ENCODE measurements around the gene KLHL29. TPM values are rescaled to one million over a fixed set of nuclear protein-coding genes. Genes with fewer than 3 reads are reported as not detected.
A peak's percentile ranks its signal among the peaks of the same experiment; 100 is the strongest.

The KLHL29 gene
- polyA plus RNA-seq, 1 donor from 2014 or later: 42.4 TPM

- Histone ChIP-seq H4K20me1 (ENCODE audit: insufficient read depth) (no peaks in the 10 kb centered on the region), H2AFZ (ENCODE audit: low read depth, low read length) (no peak overlapping the region), H3K4me2 (ENCODE audit: low read length) (no peak overlapping the region), H3K79me2 (replicated peaks; ENCODE audit: insufficient read depth, low read length) (no peaks in the 10 kb centered on the region), H3K27me3 (ENCODE audit: insufficient read depth, low read depth, low read length) (no peaks in the 10 kb centered on the region), H3K36me3 (ENCODE audit: insufficient read depth, low read length) (peaks cover 42% of the 10 kb centered on the region), H3K9me2 (ENCODE audit: insufficient read depth, low read length) (no peaks in the 10 kb centered on the region), H3F3A (ENCODE audit: insufficient read depth, low read length, poor library complexity, severe bottlenecking) (no peaks in the 10 kb centered on the region), H3K9ac (ENCODE audit: low read length) (no peak overlapping the region), H3K4me3 (ENCODE audit: low read length) (peak overlapping the region; percentile 49), H3K27ac (ENCODE audit: low read length) (peak overlapping the region; percentile 85), H3K9me3 (ENCODE audit: low read length) (no peaks in the 10 kb centered on the region)
- TF ChIP-seq TAF1 (IDR thresholded peaks at IDR 0.05; ENCODE audit: low read depth) (no peak), POLR2AphosphoS5 (IDR thresholded peaks at IDR 0.05) (peak; percentile 4)
These were observed 314.6 kb downstream of the KLHL29 start for GRCh38 chr2:23699580-23699925.

- H3F3A ChIP-seq (ENCODE audit: insufficient read depth, low read length, poor library complexity, severe bottlenecking): no peaks in the 10 kb centered on the region
- H3K9ac ChIP-seq (ENCODE audit: low read length): no peak overlapping the region
- no peak overlapping the region for H3K27ac ChIP-seq (ENCODE audit: low read length)
- H3K27me3 ChIP-seq (ENCODE audit: insufficient read depth, low read depth, low read length): no peaks in the 10 kb centered on the region
- TF ChIP-seq EP300 (conservative IDR thresholded peaks at IDR 0.05; ENCODE audit: poor library complexity, severe bottlenecking) (no peak), MXI1 (conservative IDR thresholded peaks at IDR 0.05; ENCODE audit: poor library complexity, severe bottlenecking) (no peak), RAD21 (conservative IDR thresholded peaks at IDR 0.05) (no peak), TAF1 (IDR thresholded peaks at IDR 0.05; ENCODE audit: low read depth) (no peak), REST (IDR thresholded peaks at IDR 0.05; ENCODE audit: borderline replicate concordance) (no peak)
- H3K4me2 ChIP-seq (ENCODE audit: low read length): no peak overlapping the region
- no peaks in the 10 kb centered on the region for H3K9me2 ChIP-seq (ENCODE audit: insufficient read depth, low read length)
- H4K20me1 ChIP-seq (ENCODE audit: insufficient read depth): no peaks in the 10 kb centered on the region
- H3K4me3 ChIP-seq (ENCODE audit: low read length): no peak overlapping the region
- no peaks in the 10 kb centered on the region for H3K9me3 ChIP-seq (ENCODE audit: low read length)
- no peak overlapping the region for H2AFZ ChIP-seq (ENCODE audit: low read depth, low read length)
- no peaks in the 10 kb centered on the region for H3K79me2 ChIP-seq (replicated peaks; ENCODE audit: insufficient read depth, low read length)
- peaks cover 37% of the 10 kb centered on the region for H3K36me3 ChIP-seq (ENCODE audit: insufficient read depth, low read length)
These were observed 315.6 kb downstream of the KLHL29 start for GRCh38 chr2:23700627-23701026.

- H3K4me2 ChIP-seq (ENCODE audit: low read length): no peak overlapping the region
- TF ChIP-seq REST (IDR thresholded peaks at IDR 0.05; ENCODE audit: borderline replicate concordance) (no peak), EZH2 (IDR thresholded peaks at IDR 0.05; ENCODE audit: borderline replicate concordance, insufficient read depth, low read length, poor library complexity, severe bottlenecking) (no peak)
- H2AFZ ChIP-seq (ENCODE audit: low read depth, low read length): no peak overlapping the region
- peaks cover 29% of the 10 kb centered on the region for H3K36me3 ChIP-seq (ENCODE audit: insufficient read depth, low read length)
- no peak overlapping the region for H3K27ac ChIP-seq (ENCODE audit: low read length)
- no peaks in the 10 kb centered on the region for H4K20me1 ChIP-seq (ENCODE audit: insufficient read depth)
- H3K9me3 ChIP-seq (ENCODE audit: low read length): no peaks in the 10 kb centered on the region
- no peaks in the 10 kb centered on the region for H3K79me2 ChIP-seq (replicated peaks; ENCODE audit: insufficient read depth, low read length)
- H3K9ac ChIP-seq (ENCODE audit: low read length): no peak overlapping the region
- no peak overlapping the region for H3K4me3 ChIP-seq (ENCODE audit: low read length)
- no peaks in the 10 kb centered on the region for H3K27me3 ChIP-seq (ENCODE audit: insufficient read depth, low read depth, low read length)
- no peaks in the 10 kb centered on the region for H3F3A ChIP-seq (ENCODE audit: insufficient read depth, low read length, poor library complexity, severe bottlenecking)
- H3K9me2 ChIP-seq (ENCODE audit: insufficient read depth, low read length): no peaks in the 10 kb centered on the region
These were observed 318.1 kb downstream of the KLHL29 start for GRCh38 chr2:23703037-23703582.
